22Rv1 (cell line): ENCODE measurements around the gene GAA.

Source experiments
- H3K27ac ChIP-seq: fragments of 450-650 bp; 2 replicates; pipeline ENCODE4 v1.5.1; 2017
- CTCF ChIP-seq: fragments of 450-650 bp; IDR thresholded peaks from 2 replicates; pipeline ENCODE4 v1.5.1; 2017; ENCODE audit warnings: mild to moderate bottlenecking
- ZFX ChIP-seq: fragments of 450-650 bp; IDR thresholded peaks from 2 replicates; pipeline ENCODE4 v1.6.1; 2017; ENCODE audit warnings: antibody characterized with exemption, borderline replicate concordance

The GAA gene

GRCh38 chr17:80100035-80100323, 1.4 kb upstream of the GAA start:
- TF ChIP-seq ZFX (no peak), CTCF (no peak)
- H3K27ac ChIP-seq, result no peak overlapping the region

DNA sequence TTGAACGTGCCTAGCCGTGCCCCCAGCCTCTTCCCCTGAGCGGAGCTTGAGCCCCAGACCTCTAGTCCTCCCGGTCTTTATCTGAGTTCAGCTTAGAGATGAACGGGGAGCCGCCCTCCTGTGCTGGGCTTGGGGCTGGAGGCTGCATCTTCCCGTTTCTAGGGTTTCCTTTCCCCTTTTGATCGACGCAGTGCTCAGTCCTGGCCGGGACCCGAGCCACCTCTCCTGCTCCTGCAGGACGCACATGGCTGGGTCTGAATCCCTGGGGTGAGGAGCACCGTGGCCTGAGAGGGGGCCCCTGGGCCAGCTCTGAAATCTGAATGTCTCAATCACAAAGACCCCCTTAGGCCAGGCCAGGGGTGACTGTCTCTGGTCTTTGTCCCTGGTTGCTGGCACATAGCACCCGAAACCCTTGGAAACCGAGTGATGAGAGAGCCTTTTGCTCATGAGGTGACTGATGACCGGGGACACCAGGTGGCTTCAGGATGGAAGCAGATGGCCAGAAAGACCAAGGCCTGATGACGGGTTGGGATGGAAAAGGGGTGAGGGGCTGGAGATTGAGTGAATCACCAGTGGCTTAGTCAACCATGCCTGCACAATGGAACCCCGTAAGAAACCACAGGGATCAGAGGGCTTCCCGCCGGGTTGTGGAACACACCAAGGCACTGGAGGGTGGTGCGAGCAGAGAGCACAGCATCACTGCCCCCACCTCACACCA, 724 bp downstream of the GAA start:
- peak overlapping the region; percentile 66 for H3K27ac ChIP-seq
- TF ChIP-seq ZFX (no peak), CTCF (no peak)

- no peak for TF ChIP-seq ZFX
- no peak for TF ChIP-seq CTCF
- peak overlapping the region; percentile 66; the same call in 1 of the 2 replicates for H3K27ac ChIP-seq
Measured at GRCh38 chr17:80102664-80103448, 1.5 kb downstream of the GAA start.

DNA sequence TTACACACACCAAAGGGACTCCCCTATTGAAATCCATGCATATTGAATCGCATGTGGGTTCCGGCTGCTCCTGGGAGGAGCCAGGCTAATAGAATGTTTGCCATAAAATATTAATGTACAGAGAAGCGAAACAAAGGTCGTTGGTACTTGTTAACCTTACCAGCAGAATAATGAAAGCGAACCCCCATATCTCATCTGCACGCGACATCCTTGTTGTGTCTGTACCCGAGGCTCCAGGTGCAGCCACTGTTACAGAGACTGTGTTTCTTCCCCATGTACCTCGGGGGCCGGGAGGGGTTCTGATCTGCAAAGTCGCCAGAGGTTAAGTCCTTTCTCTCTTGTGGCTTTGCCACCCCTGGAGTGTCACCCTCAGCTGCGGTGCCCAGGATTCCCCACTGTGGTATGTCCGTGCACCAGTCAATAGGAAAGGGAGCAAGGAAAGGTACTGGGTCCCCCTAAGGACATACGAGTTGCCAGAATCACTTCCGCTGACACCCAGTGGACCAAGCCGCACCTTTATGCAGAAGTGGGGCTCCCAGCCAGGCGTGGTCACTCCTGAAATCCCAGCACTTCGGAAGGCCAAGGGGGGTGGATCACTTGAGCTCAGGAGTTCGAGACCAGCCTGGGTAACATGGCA, 2.2 kb downstream of the GAA start:
- TF ChIP-seq CTCF (no peak), ZFX (no peak)
- no peak overlapping the region for H3K27ac ChIP-seq

- no peak overlapping the region for H3K27ac ChIP-seq
- TF ChIP-seq CTCF (no peak), ZFX (no peak)
Measured at GRCh38 chr17:80104321-80104955, 3.1 kb downstream of the GAA start.

- TF ChIP-seq CTCF (no peak), ZFX (no peak)
Measured at GRCh38 chr17:80104956-80105375, 3.6 kb downstream of the GAA start.

More at GRCh38 chr17:80104956-80105375, 3.6 kb downstream of the GAA start:
- H3K27ac ChIP-seq, result no peak overlapping the region
